ENCODE data around the gene ACACA.
"Not testable (repeated sequence)": the region's sequence is repeated elsewhere in the genome, so short reads cannot be mapped to it uniquely, and the experiment has no call there.

Gene ACACA

DNA sequence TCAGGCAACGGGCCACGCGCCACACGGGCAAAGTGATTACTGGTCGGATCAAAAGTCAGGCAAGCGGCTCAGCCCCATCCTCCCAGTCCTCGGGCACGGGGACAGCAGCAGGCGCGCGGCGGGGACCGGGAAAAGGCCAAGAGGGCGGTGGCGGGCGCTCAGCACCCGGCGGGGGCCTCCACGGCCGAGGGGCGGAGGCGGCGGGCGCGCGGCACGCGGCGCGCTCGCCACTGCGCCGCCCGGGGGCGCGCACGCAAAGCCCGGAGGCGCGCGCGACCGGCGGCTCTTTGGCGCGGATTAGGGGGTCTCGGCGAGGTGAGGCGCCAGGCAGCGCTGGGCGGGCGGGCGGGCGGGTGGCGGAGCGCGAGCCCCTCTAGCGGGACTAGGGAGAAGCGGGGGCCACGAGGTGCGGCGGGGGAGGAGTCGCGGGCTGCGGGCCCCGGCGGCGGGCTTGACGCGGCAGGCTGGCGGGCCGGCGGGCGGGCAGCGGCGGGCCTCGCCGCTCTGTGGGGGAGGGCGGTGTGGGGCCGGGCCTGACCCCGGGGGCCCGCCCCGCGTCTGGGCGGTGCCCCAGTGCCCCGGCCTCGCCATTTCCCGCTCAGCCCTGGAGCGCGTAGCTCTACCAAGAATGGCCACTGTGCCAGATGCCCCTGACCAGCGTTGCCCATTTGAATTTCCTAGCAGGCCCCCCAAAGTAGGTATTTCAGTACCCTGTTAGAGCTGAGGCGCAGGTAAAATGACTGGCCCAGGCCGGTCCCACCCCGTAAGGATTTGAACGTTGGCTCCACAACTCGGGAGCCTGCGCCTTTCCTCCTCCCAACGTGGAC, at the start of gene ACACA, which contains the start of gene TADA2A:
Gene ACACA, minus strand, starts transcription at position 202 of the 827 bp plus-strand sequence. CDS start 537 bp downstream, outside the sequence.
Gene TADA2A, plus strand, starts transcription at position 252 of the 827 bp plus-strand sequence. CDS start 4,480 bp downstream, outside the sequence.
- peak; percentile 83 for DNase-seq

DNA sequence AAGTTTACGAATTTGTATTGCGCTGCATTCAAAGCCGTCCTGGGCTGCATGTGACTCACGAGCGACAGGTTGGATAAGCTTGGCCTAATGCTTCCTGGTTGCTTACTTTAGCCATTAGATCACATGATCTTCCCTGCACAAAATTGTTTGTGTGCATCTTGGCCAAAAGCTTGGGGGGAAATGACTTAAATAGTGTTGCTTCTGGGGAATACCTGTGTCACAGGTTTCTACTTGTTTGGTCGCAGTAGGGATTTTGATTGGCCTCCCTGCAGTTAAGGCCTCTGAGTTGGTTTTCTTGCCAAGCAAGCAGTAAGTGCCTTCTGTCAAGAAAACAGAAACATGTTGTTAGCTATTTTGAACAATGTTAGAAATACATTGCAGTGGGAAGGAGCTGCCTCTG, 43.5 kb upstream of the ACACA start:
- DNase-seq, result no peak

DNA sequence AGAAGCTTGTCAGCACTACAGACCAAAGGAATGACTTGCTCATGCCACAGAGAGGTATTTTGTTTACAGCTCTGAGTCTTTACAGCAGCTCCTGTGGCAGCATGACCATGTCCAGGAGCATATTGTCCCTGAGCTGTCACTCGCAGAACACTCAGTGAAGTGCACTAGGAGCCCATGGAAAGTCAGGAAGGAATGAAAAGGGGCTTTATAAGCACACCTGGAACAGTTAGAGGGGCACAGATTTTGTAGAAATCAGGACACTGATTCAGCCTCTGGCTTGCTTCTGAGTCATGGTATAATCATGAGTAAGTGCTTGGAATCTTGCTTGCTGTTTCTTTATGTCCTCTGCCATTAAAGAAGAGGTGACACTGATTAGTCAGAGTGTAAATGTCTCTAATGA, 41.0 kb upstream of the ACACA start:
- no peak for DNase-seq

DNA sequence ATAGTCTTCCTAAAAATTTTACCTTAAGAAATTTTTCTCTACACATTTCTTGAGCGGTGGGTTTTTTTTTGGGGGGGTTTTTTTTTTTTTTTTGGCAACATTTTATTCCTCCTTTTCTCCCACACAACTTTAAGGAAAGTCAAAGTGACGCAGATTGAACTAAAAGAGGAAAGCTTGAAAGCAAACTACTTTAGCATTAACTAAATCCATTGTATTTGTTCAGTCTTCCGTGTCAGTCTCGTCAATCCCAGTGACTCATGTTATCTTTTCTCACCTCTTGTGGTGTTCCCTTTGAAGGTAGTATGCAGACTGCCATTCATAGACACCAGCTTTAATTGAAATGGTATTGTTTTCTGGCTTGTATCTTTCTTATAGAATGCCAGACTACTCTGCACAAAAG, 39.4 kb upstream of the ACACA start:
- no peak for DNase-seq

DNA sequence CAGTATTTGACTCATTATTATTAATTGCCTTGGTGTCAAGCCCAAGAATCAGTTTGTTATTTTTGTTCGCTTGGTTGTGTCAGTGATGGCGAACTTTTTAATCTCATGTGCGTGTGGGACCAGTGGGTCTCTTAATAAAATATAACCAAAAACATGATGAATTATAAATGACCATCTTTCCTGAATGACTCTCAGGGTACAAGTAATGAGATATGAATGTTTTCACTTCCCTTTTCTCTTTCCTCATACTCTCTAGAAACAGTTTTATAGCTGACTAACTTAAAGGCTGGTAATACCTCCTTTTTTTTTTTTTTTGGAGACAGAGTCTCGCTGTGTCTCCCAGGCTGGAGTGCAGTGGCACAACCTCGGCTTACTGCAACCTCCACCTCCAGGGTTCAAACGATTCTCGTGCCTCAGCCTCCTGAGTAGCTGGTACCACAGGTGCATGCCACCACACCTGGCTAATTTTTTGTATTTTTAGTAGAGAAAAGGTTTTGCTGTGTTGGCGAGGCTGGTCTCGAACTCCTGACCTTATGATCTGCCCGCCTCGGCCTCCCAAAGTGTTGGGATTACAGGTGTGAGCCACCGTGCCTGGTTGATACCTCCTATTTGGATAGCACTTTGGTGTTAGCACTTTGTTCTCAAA, 34.9 kb upstream of the ACACA start:
- DNase-seq, result not testable (repeated sequence)

DNA sequence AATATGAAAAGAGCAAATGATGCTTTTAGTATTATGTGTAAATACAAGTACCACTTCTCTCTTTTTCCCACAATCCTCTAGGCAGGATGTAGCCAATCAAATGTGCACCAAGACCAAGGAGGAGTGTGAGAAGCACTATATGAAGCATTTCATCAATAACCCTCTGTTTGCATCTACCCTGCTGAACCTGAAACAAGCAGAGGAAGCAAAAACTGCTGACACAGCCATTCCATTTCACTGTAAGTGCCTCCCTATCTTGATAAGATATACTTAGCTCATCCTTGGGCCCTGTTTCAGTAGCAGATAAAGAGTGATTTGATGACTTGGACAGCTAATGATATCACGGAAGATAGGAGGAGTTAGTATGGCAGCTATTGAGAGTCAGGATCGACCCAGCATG, 33.8 kb upstream of the ACACA start:
- no peak for DNase-seq

DNA sequence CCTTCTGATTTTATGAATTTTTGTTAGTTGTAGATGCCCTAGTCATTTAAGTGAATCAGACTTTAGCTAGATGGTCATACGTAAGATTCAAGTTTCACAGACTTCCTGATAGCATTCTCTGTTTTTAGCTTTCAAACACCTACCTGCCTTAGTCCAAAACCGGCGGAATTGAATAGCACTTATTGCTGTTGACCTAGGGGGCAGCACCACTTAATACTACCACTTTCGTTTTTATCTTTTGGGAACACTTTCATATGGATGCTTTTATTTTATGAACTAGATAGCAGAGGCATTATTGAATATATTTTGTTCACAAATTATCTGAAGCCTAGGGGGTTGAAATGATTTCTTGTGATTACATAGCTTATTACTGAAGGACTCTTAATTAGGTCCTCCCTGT, 31.5 kb upstream of the ACACA start:
- DNase-seq, result no peak

DNA sequence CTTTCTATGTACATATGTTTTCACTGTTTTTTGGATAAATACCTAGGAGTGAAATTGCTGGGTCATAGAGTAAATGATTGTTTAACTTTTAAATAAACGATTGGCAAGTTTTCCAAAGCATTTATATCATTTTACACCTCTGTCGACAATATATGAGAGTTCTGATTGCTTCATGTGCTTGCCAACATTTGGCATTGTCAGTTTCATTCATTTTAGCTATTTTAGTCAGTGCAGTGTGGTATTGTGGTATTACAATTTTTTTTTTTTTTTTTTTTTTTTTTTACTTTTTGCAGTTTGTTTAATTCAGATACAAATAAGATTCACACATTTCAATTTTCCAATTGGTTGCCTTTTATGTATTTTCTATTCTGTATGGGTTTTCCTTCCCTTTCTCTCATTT, 26.0 kb upstream of the ACACA start:
- DNase-seq, result no peak

DNA sequence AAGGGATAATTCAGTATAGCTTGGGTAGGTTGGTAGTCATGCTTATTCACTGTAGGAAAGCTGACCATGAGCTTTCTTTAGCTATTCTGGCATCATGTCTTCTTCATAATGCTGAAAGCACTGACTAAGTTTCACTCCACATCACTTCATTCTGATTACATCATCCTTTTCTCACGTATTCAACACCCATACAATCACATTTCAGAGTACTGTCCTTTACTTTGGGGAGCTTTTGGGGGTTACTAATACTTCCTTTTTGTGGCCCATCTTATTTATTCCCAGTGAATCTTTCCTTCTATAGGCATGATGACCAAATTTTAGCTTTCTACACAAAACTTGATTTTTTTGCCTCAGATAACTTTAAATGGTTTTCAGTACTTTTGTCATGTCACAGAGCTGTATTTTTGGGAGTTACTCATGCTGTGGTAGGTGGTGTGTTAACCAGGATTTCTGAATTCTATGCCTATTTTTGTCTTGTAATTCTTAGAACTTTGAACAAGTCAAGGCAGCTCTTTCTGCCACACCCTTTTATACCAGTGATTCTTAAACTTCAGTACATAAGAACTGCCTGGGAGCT, 23.5 kb upstream of the ACACA start:
- no peak for DNase-seq

DNA sequence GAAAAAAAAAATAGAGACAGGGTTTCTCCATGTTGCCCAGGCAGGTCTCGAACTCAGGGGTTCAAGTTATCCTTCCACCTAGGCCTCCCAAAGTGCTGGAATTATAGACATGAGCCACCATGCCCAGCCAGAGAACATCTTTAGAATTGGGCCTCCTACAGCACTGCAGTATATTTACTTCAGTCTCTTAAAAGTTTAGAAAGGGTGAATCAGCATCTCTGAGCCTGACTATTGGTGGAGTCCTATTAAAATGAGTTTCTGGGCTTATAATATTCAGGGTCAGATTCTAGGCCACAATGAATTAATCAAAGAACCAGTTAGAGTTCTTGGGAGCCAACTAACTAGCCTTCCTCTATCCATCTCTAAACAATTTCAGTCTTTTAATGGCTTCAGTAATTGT, 22.8 kb upstream of the ACACA start:
- no peak for DNase-seq

DNA sequence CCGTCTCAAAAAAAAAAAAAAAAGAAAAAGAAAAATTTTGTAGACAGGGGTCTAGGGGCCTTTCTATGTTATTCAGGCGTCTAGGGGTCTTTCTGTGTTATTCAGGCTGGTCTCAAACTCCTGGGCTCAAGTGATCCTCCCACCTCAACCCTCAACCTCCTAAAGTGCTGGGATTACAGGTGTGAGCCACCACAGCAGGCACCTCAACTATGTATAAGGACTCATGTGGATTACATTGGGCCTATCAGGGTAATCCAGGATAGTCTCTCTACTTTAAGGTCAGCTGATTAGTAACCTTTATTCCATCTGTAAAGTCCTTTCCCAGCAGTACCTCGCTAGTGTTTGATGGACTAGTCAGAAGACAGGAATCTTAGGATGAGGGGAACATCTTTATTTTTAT, 22.4 kb upstream of the ACACA start:
- DNase-seq, result no peak

DNA sequence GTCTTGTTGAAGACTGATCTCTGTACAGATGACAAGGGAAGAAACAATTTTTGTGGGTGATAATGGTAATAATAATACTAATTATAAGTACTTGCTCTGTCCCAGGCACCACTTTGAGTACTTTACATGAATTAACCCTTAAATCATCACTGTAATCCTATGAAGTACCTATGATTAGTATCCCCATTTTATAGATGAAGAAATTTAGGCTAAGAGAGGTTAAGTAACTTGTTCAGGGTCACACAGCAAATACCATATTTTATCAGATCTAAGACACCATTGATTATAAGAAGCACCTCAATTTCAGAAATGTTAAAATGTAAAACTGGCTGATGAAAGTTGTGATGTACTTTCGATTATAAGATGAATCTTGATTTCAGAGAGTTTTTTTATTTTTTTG, 18.6 kb upstream of the ACACA start:
- DNase-seq, result no peak

DNA sequence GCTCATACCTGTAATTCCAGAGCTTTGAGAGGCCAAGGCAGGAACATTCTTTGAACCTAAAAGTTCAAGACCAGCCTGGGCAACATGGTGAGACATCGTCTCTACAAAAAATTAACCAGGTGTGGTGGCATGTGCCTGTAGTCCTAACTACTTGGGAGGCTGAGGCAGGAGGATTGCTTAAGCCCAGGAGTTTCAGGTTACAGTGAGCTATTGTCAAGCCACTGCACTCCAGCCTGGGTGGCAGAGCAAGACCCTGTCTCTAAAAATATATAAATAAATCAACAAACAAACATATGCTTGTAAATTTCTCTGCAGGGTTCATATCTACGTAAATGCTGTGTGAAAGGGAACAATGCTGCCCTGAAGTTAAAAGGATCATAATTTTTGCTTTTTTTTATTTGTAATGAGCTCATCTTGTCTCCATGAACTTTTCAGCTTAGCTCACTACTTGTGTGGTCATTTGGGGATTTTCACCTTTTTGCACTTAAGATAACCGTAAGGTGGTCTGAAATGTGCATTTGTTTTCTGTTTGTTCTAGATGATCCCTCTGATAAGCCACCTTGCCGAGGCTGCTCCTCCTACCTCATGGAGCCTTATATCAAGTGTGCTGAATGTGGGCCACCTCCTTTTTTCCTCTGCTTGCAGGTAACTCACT, 16.5 kb upstream of the ACACA start:
- DNase-seq, result no peak

DNA sequence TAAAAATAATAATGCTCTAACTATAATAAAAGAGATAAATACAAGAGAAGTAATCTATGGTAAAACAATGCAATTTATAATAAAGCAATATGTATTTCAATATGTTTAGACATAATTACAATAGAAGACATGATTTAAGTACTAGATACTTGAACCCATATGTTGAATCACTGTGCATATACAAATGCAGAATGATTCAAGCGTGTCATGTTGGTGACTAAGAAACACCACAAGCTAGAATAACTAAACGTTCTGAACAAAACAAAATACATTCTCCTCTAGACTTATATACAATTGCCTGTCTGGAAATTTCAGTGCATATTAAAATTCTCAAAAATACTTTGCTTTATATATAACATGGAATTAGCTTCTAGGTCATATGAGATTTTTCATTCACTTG, 11.2 kb upstream of the ACACA start:
- no peak for DNase-seq

DNA sequence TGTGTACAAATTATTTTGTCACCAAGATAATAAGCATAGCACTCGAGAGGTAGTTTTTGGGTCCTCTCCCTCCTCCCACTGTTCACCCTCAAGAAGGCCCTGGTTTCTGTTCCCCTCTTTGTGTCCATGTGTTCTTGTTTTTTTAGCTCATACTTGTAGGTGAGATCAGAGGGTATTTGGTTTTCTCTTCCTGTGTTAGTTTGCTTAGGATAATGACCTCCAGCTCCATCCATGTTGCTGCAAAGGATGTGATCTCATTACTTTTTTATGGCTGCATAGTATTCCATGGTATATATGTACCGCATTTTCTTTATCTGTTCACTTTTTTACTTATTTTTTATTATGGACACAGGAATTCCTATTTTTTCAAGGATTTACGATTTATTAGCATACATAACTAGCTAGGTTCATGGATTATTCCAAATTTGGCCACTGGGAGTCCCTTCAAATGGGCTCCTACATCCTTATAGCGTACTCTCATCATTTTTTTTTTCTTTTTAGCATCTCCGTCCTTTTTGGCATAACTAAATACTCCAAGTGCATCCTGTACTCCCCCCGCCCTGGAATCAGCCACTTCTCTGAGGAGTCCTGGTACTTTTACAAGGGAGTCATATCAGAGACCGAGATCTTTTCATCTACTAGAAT, 7.4 kb upstream of the ACACA start:
- no peak for DNase-seq

DNA sequence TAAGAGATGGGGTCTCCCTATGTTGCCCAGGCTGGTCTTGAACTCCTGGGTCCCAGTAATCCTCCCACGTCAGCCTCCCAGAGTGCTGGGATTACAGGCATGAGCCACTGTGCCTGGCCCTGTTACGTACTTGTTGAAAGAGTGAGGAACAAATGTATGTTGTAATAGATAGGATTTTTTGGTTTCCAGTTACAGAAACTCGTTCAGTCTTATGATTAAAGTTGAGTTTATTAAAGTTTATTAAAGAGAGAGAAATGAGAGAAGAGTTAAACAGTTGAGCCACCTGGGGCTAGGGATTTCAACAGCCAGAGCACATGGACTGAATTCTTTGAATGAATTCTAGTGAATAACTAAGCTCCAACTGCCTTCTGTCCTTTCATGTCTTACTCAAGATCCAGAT, 3.7 kb upstream of the ACACA start:
- DNase-seq, result no peak

DNA sequence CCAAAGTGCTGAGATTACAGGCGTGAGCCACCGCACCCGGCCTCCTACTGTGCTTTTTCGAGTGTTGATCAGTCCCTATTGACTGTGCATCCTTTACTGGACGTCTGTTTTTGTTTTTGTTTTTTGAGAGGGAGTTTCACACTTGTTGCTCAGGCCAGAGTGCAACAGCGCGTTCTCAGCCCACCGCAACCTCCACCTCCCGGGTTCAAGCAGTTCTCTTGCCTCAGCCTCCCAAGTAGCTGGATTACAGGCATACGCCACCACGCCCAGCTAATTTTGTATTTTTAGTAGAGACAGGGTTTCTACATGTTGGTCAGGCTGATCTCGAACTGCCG, 1.5 kb upstream of the ACACA start:
- not testable (repeated sequence) for DNase-seq

DNA sequence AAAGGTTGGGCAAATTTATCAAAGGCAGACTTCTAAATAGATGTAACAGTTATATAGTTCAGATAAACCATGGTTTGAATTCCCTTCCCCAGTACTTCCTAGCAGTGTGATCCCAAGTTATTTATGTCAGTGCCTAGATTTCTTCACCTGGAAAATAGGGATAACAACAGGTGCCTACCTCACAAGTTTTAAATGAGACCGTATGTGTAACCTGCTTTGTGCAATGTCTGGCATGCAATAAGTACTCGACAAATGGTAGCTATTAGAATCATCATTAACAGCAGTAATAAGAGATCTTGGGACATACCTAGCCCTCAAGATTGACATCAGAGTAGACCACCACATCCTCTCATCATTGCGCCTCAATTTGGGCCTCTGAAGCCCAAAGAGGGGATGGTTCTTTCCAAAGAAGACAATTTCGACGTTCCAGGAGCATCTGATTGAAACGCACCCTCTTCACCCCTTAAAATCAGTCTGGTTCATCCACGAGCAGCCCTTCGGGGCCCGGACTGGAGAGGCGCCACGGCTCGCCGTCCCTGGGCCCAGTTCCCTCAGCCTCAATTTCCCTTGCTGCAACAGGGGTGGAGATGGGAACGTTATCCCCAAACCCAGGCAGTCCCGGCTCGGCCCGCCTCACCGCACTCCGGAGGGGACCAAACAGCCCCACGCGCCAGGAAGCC, 541 bp downstream of the ACACA start:
- no peak for DNase-seq

DNA sequence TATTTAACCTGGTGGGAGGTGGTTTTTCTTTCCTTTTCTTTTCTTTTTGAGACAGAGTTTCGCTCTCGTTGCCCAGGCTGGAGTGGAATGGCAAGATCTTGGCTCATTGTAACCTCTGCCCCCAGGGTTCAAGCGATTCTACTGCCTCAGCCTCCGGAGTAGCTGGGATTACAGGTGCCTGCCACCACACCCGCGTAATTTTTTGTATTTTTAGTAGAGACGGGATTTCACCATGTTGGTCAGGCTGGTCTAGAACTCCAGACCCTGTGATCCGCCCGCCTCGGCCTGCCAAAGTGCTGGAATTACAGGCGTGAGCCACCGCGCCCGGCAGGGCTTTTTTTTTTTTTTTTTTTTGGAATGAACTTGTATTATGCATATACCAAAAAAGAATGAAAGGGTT, 1.1 kb downstream of the ACACA start:
- not testable (repeated sequence) for DNase-seq

DNA sequence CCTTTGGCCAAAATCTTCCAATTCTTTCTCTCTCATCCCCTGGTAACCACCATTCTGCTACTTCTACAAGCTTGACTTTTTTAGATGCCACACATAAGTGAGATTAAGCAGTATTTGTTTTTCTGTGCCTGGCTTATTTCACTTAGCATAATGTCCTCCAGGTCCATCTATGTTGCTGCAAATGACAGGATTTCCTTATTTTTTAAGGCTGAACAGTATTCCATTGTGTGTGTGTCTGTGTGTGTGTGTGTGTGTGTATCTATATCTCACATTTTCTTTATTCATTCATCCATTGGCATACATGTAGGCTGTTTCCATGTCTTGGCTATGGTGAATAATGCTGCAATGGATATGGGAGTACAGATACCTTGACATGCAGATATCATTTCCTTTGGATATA, 6.1 kb downstream of the ACACA start:
- no peak for DNase-seq

DNA sequence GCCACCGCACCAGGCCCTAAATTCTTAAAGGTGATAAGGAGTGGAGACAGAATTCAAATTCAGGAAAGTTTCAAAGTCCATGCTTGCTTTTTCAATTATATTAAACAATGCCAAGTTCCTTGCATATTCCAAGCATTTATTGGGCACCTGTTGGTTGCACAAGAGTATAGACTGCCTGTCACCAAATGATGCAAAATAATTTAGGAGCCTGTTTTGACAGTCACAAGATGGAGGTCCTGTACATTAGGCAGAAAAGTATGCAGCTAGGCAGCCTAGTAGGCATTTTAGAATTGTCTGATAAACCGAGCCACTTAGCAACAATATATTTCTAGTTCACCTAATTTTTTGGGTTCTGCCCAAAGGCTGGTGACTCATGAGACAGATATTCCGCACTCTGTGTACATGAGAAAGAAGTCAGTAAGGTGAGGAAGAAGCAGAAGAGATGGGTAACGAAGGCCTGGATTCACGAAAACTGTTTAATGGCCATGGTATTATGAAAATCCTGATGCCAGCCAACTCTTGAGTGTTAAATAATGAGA, 7.3 kb downstream of the ACACA start:
- DNase-seq, result no peak

DNA sequence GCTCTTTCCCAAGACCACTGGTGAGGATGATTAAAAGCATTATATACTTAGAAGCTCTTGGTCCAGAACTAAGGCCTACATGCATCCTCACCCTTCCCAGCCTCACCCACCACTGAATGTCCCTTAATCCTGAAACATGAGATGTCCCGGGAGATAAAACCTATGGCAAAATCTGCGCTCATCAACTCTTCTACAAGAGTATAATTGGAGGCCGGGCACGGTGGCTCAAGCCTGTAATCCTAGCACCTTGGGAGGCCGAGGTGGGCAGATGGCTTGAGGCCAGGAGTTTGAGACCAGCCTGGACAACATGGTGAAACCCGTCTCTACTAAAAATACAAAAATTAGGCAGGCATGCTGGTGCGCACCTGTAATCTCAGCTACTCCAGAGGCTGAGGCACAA, 13.3 kb downstream of the ACACA start:
- no peak for DNase-seq

Data from stimulated activated CD8-positive, alpha-beta memory T cell treated with anti-CD3 and anti-CD28 coated beads, Interleukin-4, amount 100 ng/mL, for 48 hours (primary cell).